PC-9 (cell line): Measurements from ENCODE around the gene SLC6A5. TPM values are rescaled to one million over a fixed set of nuclear protein-coding genes. Genes with fewer than 3 reads are reported as not detected.

Experiments used
- BruUV-seq: library from RNA; stranded (reverse); fragments of 400-500 nt; replicated peaks from 2 replicates; lab custom pipeline; 2021; lab: Mats Ljungman, UMichigan
- CTCF ChIA-PET: fragments of 300-600 bp; sonication (Branson Sonifier 250); formaldehyde crosslinking; loops from one replicate; lab custom pipeline; 2022; ENCODE audit warnings: antibody characterized with exemption; lab: Charles Lee
- POLR2A ChIA-PET: fragments of 300-600 bp; sonication (Branson Sonifier 250); formaldehyde crosslinking; loops from one replicate; lab custom pipeline; 2022; ENCODE audit warnings: antibody characterized with exemption; ENCODE audit not compliant: unreplicated experiment; lab: Charles Lee
- DNase-seq, 2 experiments: peaks; one replicate each; pipeline versions ENCODE4 v3.0.0 to v3.0.0-alpha.2; 2015 to 2022; ENCODE audit warnings: mixed read lengths in 1 of 2
- H2AFZ ChIP-seq: fragments of 200-600 bp; sonication (generic); 2 replicates; pipeline ENCODE4 v1.8.1; 2017; ENCODE audit warnings: antibody characterized with exemption
- H3F3A ChIP-seq: fragments of 200-600 bp; sonication (generic); 2 replicates; pipeline ENCODE4 v1.8.1; 2017; ENCODE audit warnings: antibody characterized with exemption, mild to moderate bottlenecking, low read depth; ENCODE audit not compliant: insufficient read depth
- H3K27ac ChIP-seq: fragments of 200-600 bp; sonication (generic); 2 replicates; pipeline ENCODE4 v1.6.1; 2016; ENCODE audit warnings: mixed run types
- H3K27me3 ChIP-seq: fragments of 200-600 bp; sonication (generic); 2 replicates; pipeline ENCODE4 v1.6.1; 2016; ENCODE audit warnings: low read depth, mixed run types; ENCODE audit not compliant: insufficient read depth
- H3K36me3 ChIP-seq: fragments of 200-600 bp; sonication (generic); 2 replicates; pipeline ENCODE4 v1.6.1; 2016; ENCODE audit warnings: low read depth, mixed run types
- H3K4me1 ChIP-seq: fragments of 200-600 bp; sonication (generic); replicated peaks from 2 replicates; pipeline ENCODE4 v1.6.1; 2016; ENCODE audit warnings: mixed run types; ENCODE audit not compliant: insufficient read depth
- H3K4me2 ChIP-seq: fragments of 200-600 bp; sonication (generic); 2 replicates; pipeline ENCODE4 v1.6.1; 2017; ENCODE audit warnings: mixed run types
- H3K4me3 ChIP-seq: fragments of 200-600 bp; sonication (generic); 2 replicates; pipeline ENCODE4 v1.6.1; 2016; ENCODE audit warnings: mixed run types
- H3K79me2 ChIP-seq: fragments of 200-600 bp; sonication (generic); 2 replicates; pipeline ENCODE4 v1.6.1; 2017; ENCODE audit warnings: low read depth, mixed run types
- H3K9me2 ChIP-seq: fragments of 200-600 bp; sonication (generic); 2 replicates; pipeline ENCODE4 v1.8.1; 2017; ENCODE audit warnings: mild to moderate bottlenecking; ENCODE audit not compliant: insufficient read depth
- H3K9me3 ChIP-seq: fragments of 200-600 bp; sonication (generic); 2 replicates; pipeline ENCODE4 v1.8.1; 2016; ENCODE audit warnings: low read depth; ENCODE audit not compliant: insufficient read depth
- H4K20me1 ChIP-seq: fragments of 200-600 bp; sonication (generic); 2 replicates; pipeline ENCODE4 v1.8.1; 2017; ENCODE audit not compliant: insufficient read depth
- CTCF ChIP-seq: fragments of 200-600 bp; sonication (generic); conservative IDR thresholded peaks from 2 replicates; pipeline ENCODE4 v1.6.1; 2017; ENCODE audit warnings: mixed run types, antibody characterized with exemption, mild to moderate bottlenecking, moderate library complexity
- EZH2 ChIP-seq: fragments of 200-600 bp; sonication (generic); IDR thresholded peaks from 2 replicates; pipeline ENCODE4 v1.8.0; 2017; ENCODE audit warnings: antibody characterized with exemption, low read depth
- intact Hi-C: fragments of 100-400 bp; cut with micrococcal nuclease; formaldehyde crosslinking; loops from one replicate; pipeline ENCODE4 v1.10.0; 2022; ENCODE audit not compliant: unreplicated experiment
- total RNA-seq: library from RNA; stranded (reverse); gene quantifications from 2 replicates; pipeline ENCODE4 v1.2.3, GENCODE V29; 2021

The SLC6A5 gene
- total RNA-seq, 1 experiment from 2014 or later, result not detected

- Histone ChIP-seq H3K79me2 (no peaks in the 10 kb centered on the region), H3K27me3 (peaks cover 78% of the 10 kb centered on the region), H3K9me2 (no peaks in the 10 kb centered on the region), H3K4me2 (no peak overlapping the region), H3F3A (no peaks in the 10 kb centered on the region), H3K9me3 (no peaks in the 10 kb centered on the region), H3K4me1 (no peaks in the 10 kb centered on the region), H4K20me1 (no peaks in the 10 kb centered on the region), H3K36me3 (no peaks in the 10 kb centered on the region), H3K27ac (no peak overlapping the region), H3K4me3 (no peak overlapping the region), H2AFZ (no peak overlapping the region)
- TF ChIP-seq CTCF (no peak), EZH2 (no peak)
- no peak for DNase-seq
- intact Hi-C loops, result no loop called here
- ChIA-PET CTCF (no interaction called here), POLR2A (interaction anchor here (0.6 kb wide), 1 partner anchor 28 kb away, joined by 6 read pairs; no protein-coding TSS in a partner anchor)
- no TSS peak for BruUV-seq
Measured at GRCh38 chr11:20598492-20598891, 916 bp upstream of the SLC6A5 start.

GRCh38 chr11:20600020-20600346, 575 bp downstream of the SLC6A5 start:
- H3K4me2 ChIP-seq, result no peak overlapping the region
- ChIA-PET POLR2A (no interaction called here), CTCF (no interaction called here)
- no peaks in the 10 kb centered on the region for H4K20me1 ChIP-seq
- H3K79me2 ChIP-seq, result no peaks in the 10 kb centered on the region
- TF ChIP-seq CTCF (no peak), EZH2 (no peak)
- DNase-seq, result no peak
- no peak overlapping the region for H3K27ac ChIP-seq
- intact Hi-C loops, result loop anchor here (10.0 kb wide), 1 partner anchor 465 kb away; no protein-coding TSS in a partner anchor
- no peaks in the 10 kb centered on the region for H3K36me3 ChIP-seq
- H3K27me3 ChIP-seq, result peaks cover 87% of the 10 kb centered on the region
- no peaks in the 10 kb centered on the region for H3K4me1 ChIP-seq
- H3K9me3 ChIP-seq, result no peaks in the 10 kb centered on the region
- H3K4me3 ChIP-seq, result no peak overlapping the region
- H2AFZ ChIP-seq, result no peak overlapping the region
- no peaks in the 10 kb centered on the region for H3F3A ChIP-seq
- BruUV-seq, result no TSS peak
- H3K9me2 ChIP-seq, result no peaks in the 10 kb centered on the region

GRCh38 chr11:20600551-20600950, 1.1 kb downstream of the SLC6A5 start:
- ChIA-PET CTCF (no interaction called here), POLR2A (no interaction called here)
- H3K79me2 ChIP-seq, result no peaks in the 10 kb centered on the region
- no peaks in the 10 kb centered on the region for H3K9me2 ChIP-seq
- H2AFZ ChIP-seq, result no peak overlapping the region
- H3K4me2 ChIP-seq, result no peak overlapping the region
- peaks cover 89% of the 10 kb centered on the region for H3K27me3 ChIP-seq
- H3K4me3 ChIP-seq, result no peak overlapping the region
- TF ChIP-seq EZH2 (no peak), CTCF (no peak)
- intact Hi-C loops, result loop anchor here (10.0 kb wide), 1 partner anchor 466 kb away; no protein-coding TSS in a partner anchor
- no peaks in the 10 kb centered on the region for H3K36me3 ChIP-seq
- no peaks in the 10 kb centered on the region for H4K20me1 ChIP-seq
- no peaks in the 10 kb centered on the region for H3F3A ChIP-seq
- no peaks in the 10 kb centered on the region for H3K4me1 ChIP-seq
- no peaks in the 10 kb centered on the region for H3K9me3 ChIP-seq
- no TSS peak for BruUV-seq
- no peak overlapping the region for H3K27ac ChIP-seq
- DNase-seq, result no peak
